GM23338 (cell line): ENCODE measurements around the gene PTBP3. TPM values are rescaled to one million over a fixed set of nuclear protein-coding genes. Genes with fewer than 3 reads are reported as not detected.

Experiments
- ATAC-seq: fragments of 200-7000 bp; cut with Tn5 transposase; 3 replicates; pipeline ENCODE4 v1.9.1; 2020
- DNase-seq: peaks from one replicate; pipeline ENCODE4 v3.0.0-alpha.2; 2015; ENCODE audit warnings: low spot score
- H2AFZ ChIP-seq: fragments of 200-600 bp; sonication (generic); 2 replicates; pipeline ENCODE4 v1.8.0; 2016; ENCODE audit warnings: antibody characterized with exemption, mild to moderate bottlenecking, moderate library complexity
- H3F3A ChIP-seq: fragments of 200-600 bp; sonication (generic); replicated peaks from 2 replicates; pipeline ENCODE4 v1.8.0; 2017; ENCODE audit warnings: antibody characterized with exemption, mixed run types, low read depth
- H3K27ac ChIP-seq: fragments of 200-600 bp; sonication (generic); 2 replicates; pipeline ENCODE4 v1.6.1; 2016; ENCODE audit warnings: low read depth
- H3K27me3 ChIP-seq: fragments of 200-600 bp; sonication (generic); 2 replicates; pipeline ENCODE4 v1.8.0; 2016; ENCODE audit warnings: mild to moderate bottlenecking, mixed run types, moderate library complexity; ENCODE audit not compliant: insufficient read depth
- H3K36me3 ChIP-seq: fragments of 200-600 bp; sonication (generic); 2 replicates; pipeline ENCODE4 v1.8.0; 2016; ENCODE audit warnings: mild to moderate bottlenecking; ENCODE audit not compliant: insufficient read depth
- H3K4me1 ChIP-seq: fragments of 200-600 bp; sonication (generic); 2 replicates; pipeline ENCODE4 v1.8.0; 2016; ENCODE audit warnings: mild to moderate bottlenecking, moderate library complexity; ENCODE audit not compliant: insufficient read depth
- H3K4me2 ChIP-seq: fragments of 200-600 bp; sonication (generic); 2 replicates; pipeline ENCODE4 v1.7.1; 2017; ENCODE audit warnings: mixed run types
- H3K4me3 ChIP-seq: fragments of 200-600 bp; sonication (generic); 2 replicates; pipeline ENCODE4 v1.6.1; 2016; ENCODE audit warnings: mixed run types
- H3K79me2 ChIP-seq: fragments of 200-600 bp; sonication (generic); replicated peaks from 2 replicates; pipeline ENCODE4 v1.8.0; 2017; ENCODE audit warnings: mild to moderate bottlenecking; ENCODE audit not compliant: insufficient read depth
- H3K9me2 ChIP-seq: fragments of 200-600 bp; sonication (generic); 2 replicates; pipeline ENCODE4 v1.8.0; 2017; ENCODE audit not compliant: insufficient read depth
- H4K20me1 ChIP-seq: fragments of 200-600 bp; sonication (generic); replicated peaks from 2 replicates; pipeline ENCODE4 v1.8.0; 2017; ENCODE audit warnings: mild to moderate bottlenecking; ENCODE audit not compliant: insufficient read depth
- H3K27ac Mint-ChIP-seq: 2 replicates; pipeline ENCODE4 v1.8.0; 2020; ENCODE audit warnings: inconsistent platforms, mild to moderate bottlenecking, moderate library complexity, mixed read lengths
- H3K27me3 Mint-ChIP-seq: 3 replicates; pipeline ENCODE4 v1.8.0; 2022; ENCODE audit warnings: low read depth, mild to moderate bottlenecking, moderate library complexity, mixed read lengths, inconsistent platforms; ENCODE audit not compliant: insufficient read depth, poor library complexity
- H3K36me3 Mint-ChIP-seq: 3 replicates; pipeline ENCODE4 v1.8.0; 2021; ENCODE audit warnings: low read depth, mild to moderate bottlenecking, inconsistent platforms, moderate library complexity, mixed read lengths
- H3K4me1 Mint-ChIP-seq: 3 replicates; pipeline ENCODE4 v1.8.0; 2020; ENCODE audit warnings: mild to moderate bottlenecking, inconsistent platforms, mixed read lengths
- H3K4me3 Mint-ChIP-seq: 3 replicates; pipeline ENCODE4 v1.8.0; 2021; ENCODE audit warnings: moderate library complexity, mild to moderate bottlenecking, inconsistent platforms, mixed read lengths
- H3K9me3 Mint-ChIP-seq: 3 replicates; pipeline ENCODE4 v1.8.0; 2020; ENCODE audit warnings: moderate library complexity, mild to moderate bottlenecking, inconsistent platforms, mixed read lengths
- CREB1 ChIP-seq: fragments of 250-450 bp; sonication (Bioruptor Pico); IDR thresholded peaks from 2 replicates; pipeline ENCODE4 v1.5.0; 2020; ENCODE audit warnings: low read depth, mild to moderate bottlenecking, moderate library complexity
- EZH2phosphoT487 ChIP-seq: fragments of 200-600 bp; sonication (generic); IDR thresholded peaks from one replicate; pipeline ENCODE4 v1.8.1; 2018; ENCODE audit warnings: antibody characterized with exemption; ENCODE audit not compliant: unreplicated experiment
- JUNB ChIP-seq: IDR thresholded peaks from one replicate; pipeline ENCODE4 v1.6.1; 2016; ENCODE audit warnings: antibody characterized with exemption; ENCODE audit not compliant: unreplicated experiment
- NANOG ChIP-seq: IDR thresholded peaks from 2 replicates; pipeline ENCODE4 v1.6.1; 2016; ENCODE audit warnings: antibody characterized with exemption, borderline replicate concordance
- POLR2AphosphoS5 ChIP-seq: IDR thresholded peaks from 2 replicates; pipeline ENCODE4 v1.6.1; 2016; ENCODE audit warnings: antibody characterized with exemption, low read depth
- STAT1 ChIP-seq: IDR thresholded peaks from one replicate; pipeline ENCODE4 v1.6.1; 2016; ENCODE audit warnings: antibody characterized with exemption; ENCODE audit not compliant: unreplicated experiment
- ZNF114 ChIP-seq: fragments of 250-450 bp; sonication (Bioruptor Pico); IDR thresholded peaks from 2 replicates; pipeline ENCODE4 v1.5.0; 2020; ENCODE audit warnings: mild to moderate bottlenecking, moderate library complexity
- ZNF331 ChIP-seq: fragments of 250-450 bp; sonication (Bioruptor Pico); IDR thresholded peaks from 2 replicates; pipeline ENCODE4 v1.5.0; 2020; ENCODE audit warnings: low read depth, mild to moderate bottlenecking, moderate library complexity
- polyA plus RNA-seq: library from polyadenylated mRNA; unstranded; fragments of >200 nt; fragmentation: Nextera tagmentation; extraction: Ambion mirVana; gene quantifications from 2 replicates; pipeline ENCODE4 v1.2.1, GENCODE V29; 2016
- total RNA-seq: library from RNA; depleted of rRNA; stranded (reverse); fragments of >200 nt; shearing (Covaris generic); gene quantifications from 2 replicates; pipeline ENCODE4 v1.2.3, GENCODE V29; 2014
- TF ChIP-seq, protein P1 (sequence below), 2 experiments: fragments of 200-600 bp in 1 of 2; sonication (generic) in 1 of 2; conservative IDR thresholded peaks; 2 replicates each; pipeline versions ENCODE4 v1.5.1 to v1.6.1; 2016 to 2017; ENCODE audit warnings: antibody characterized with exemption in 2 of 2, low read depth in 2 of 2, mild to moderate bottlenecking in 2 of 2, moderate library complexity in 1 of 2
- TF ChIP-seq, protein P2 (sequence below): fragments of 250-450 bp; sonication (Bioruptor Pico); IDR thresholded peaks from 2 replicates; pipeline ENCODE4 v1.5.0; 2020; ENCODE audit warnings: mild to moderate bottlenecking, moderate library complexity
- TF ChIP-seq, protein P3 (sequence below): IDR thresholded peaks from one replicate; pipeline ENCODE4 v1.6.1; 2018; ENCODE audit warnings: antibody characterized with exemption; ENCODE audit not compliant: unreplicated experiment

PTBP3 gene
- total and polyA plus RNA-seq, 2 experiments from 2014 or later = 20.0 to 92.9 TPM

DNA sequence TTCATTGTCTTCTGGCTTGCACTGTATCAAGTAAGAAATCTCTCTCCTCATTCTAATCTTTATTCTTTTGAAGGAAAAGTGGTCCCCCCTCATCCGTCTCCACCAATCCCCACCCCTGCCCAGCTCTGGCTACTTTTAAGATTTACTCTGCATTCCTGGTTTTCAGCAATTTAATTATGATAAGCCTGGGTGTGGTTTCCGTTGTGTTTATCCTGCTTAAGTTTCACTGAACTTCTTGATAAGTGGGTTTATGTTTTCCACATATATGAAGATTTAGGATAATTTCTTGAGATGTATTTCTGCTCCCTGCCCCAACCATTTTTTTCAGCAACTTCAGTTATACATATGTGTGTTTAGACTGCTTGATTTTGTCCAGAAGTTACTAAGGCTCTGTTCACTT, 46.5 kb downstream of the PTBP3 start:
- DNase-seq (no peak), ATAC-seq (no peak)
- Mint-ChIP-seq H3K36me3 (peaks cover 59% of the 10 kb centered on the region), H3K27ac (no peak overlapping the region), H3K9me3 (peaks cover 46% of the 10 kb centered on the region), H3K4me1 (no peaks in the 10 kb centered on the region; the same call in 1 of the 3 replicates), H3K27me3 (peaks cover 2% of the 10 kb centered on the region), H3K4me3 (no peak overlapping the region)
- no peak overlapping the region for H3K4me2 ChIP-seq
- H3K27me3 ChIP-seq = no peaks in the 10 kb centered on the region
- H2AFZ ChIP-seq = no peak overlapping the region
- no peaks in the 10 kb centered on the region for H3K9me2 ChIP-seq
- no peaks in the 10 kb centered on the region for H3F3A ChIP-seq
- TF ChIP-seq, protein P1, sequence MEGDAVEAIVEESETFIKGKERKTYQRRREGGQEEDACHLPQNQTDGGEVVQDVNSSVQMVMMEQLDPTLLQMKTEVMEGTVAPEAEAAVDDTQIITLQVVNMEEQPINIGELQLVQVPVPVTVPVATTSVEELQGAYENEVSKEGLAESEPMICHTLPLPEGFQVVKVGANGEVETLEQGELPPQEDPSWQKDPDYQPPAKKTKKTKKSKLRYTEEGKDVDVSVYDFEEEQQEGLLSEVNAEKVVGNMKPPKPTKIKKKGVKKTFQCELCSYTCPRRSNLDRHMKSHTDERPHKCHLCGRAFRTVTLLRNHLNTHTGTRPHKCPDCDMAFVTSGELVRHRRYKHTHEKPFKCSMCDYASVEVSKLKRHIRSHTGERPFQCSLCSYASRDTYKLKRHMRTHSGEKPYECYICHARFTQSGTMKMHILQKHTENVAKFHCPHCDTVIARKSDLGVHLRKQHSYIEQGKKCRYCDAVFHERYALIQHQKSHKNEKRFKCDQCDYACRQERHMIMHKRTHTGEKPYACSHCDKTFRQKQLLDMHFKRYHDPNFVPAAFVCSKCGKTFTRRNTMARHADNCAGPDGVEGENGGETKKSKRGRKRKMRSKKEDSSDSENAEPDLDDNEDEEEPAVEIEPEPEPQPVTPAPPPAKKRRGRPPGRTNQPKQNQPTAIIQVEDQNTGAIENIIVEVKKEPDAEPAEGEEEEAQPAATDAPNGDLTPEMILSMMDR (conservative IDR thresholded peaks at IDR 0.05; ENCODE audit: low read depth in 2 of 2) = no peak
- TF ChIP-seq EZH2phosphoT487 = no peak
- TF ChIP-seq ZNF331 = no peak
- TF ChIP-seq, protein P2, sequence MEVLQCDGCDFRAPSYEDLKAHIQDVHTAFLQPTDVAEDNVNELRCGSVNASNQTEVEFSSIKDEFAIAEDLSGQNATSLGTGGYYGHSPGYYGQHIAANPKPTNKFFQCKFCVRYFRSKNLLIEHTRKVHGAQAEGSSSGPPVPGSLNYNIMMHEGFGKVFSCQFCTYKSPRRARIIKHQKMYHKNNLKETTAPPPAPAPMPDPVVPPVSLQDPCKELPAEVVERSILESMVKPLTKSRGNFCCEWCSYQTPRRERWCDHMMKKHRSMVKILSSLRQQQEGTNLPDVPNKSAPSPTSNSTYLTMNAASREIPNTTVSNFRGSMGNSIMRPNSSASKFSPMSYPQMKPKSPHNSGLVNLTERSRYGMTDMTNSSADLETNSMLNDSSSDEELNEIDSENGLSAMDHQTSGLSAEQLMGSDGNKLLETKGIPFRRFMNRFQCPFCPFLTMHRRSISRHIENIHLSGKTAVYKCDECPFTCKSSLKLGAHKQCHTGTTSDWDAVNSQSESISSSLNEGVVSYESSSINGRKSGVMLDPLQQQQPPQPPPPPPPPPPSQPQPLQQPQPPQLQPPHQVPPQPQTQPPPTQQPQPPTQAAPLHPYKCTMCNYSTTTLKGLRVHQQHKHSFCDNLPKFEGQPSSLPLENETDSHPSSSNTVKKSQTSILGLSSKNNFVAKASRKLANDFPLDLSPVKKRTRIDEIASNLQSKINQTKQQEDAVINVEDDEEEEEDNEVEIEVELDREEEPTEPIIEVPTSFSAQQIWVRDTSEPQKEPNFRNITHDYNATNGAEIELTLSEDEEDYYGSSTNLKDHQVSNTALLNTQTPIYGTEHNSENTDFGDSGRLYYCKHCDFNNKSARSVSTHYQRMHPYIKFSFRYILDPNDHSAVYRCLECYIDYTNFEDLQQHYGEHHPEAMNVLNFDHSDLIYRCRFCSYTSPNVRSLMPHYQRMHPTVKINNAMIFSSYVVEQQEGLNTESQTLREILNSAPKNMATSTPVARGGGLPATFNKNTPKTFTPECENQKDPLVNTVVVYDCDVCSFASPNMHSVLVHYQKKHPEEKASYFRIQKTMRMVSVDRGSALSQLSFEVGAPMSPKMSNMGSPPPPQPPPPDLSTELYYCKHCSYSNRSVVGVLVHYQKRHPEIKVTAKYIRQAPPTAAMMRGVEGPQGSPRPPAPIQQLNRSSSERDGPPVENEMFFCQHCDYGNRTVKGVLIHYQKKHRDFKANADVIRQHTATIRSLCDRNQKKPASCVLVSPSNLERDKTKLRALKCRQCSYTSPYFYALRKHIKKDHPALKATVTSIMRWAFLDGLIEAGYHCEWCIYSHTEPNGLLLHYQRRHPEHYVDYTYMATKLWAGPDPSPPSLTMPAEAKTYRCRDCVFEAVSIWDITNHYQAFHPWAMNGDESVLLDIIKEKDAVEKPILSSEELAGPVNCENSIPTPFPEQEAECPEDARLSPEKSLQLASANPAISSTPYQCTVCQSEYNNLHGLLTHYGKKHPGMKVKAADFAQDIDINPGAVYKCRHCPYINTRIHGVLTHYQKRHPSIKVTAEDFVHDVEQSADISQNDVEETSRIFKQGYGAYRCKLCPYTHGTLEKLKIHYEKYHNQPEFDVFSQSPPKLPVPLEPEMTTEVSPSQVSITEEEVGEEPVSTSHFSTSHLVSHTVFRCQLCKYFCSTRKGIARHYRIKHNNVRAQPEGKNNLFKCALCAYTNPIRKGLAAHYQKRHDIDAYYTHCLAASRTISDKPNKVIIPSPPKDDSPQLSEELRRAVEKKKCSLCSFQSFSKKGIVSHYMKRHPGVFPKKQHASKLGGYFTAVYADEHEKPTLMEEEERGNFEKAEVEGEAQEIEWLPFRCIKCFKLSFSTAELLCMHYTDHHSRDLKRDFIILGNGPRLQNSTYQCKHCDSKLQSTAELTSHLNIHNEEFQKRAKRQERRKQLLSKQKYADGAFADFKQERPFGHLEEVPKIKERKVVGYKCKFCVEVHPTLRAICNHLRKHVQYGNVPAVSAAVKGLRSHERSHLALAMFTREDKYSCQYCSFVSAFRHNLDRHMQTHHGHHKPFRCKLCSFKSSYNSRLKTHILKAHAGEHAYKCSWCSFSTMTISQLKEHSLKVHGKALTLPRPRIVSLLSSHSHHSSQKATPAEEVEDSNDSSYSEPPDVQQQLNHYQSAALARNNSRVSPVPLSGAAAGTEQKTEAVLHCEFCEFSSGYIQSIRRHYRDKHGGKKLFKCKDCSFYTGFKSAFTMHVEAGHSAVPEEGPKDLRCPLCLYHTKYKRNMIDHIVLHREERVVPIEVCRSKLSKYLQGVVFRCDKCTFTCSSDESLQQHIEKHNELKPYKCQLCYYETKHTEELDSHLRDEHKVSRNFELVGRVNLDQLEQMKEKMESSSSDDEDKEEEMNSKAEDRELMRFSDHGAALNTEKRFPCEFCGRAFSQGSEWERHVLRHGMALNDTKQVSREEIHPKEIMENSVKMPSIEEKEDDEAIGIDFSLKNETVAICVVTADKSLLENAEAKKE (CRISPR knock-in tag) = no peak
- TF ChIP-seq, protein P3, sequence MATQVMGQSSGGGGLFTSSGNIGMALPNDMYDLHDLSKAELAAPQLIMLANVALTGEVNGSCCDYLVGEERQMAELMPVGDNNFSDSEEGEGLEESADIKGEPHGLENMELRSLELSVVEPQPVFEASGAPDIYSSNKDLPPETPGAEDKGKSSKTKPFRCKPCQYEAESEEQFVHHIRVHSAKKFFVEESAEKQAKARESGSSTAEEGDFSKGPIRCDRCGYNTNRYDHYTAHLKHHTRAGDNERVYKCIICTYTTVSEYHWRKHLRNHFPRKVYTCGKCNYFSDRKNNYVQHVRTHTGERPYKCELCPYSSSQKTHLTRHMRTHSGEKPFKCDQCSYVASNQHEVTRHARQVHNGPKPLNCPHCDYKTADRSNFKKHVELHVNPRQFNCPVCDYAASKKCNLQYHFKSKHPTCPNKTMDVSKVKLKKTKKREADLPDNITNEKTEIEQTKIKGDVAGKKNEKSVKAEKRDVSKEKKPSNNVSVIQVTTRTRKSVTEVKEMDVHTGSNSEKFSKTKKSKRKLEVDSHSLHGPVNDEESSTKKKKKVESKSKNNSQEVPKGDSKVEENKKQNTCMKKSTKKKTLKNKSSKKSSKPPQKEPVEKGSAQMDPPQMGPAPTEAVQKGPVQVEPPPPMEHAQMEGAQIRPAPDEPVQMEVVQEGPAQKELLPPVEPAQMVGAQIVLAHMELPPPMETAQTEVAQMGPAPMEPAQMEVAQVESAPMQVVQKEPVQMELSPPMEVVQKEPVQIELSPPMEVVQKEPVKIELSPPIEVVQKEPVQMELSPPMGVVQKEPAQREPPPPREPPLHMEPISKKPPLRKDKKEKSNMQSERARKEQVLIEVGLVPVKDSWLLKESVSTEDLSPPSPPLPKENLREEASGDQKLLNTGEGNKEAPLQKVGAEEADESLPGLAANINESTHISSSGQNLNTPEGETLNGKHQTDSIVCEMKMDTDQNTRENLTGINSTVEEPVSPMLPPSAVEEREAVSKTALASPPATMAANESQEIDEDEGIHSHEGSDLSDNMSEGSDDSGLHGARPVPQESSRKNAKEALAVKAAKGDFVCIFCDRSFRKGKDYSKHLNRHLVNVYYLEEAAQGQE = no peak
- TF ChIP-seq ZNF114 (CRISPR knock-in tag) = no peak
- no peak for TF ChIP-seq CREB1 (CRISPR knock-in tag)
- no peak for TF ChIP-seq NANOG
- TF ChIP-seq STAT1 = no peak
- TF ChIP-seq POLR2AphosphoS5 = no peak
- no peak for TF ChIP-seq JUNB
- no peak overlapping the region for H3K27ac ChIP-seq
- no peak overlapping the region for H3K4me3 ChIP-seq
- no peaks in the 10 kb centered on the region for H3K36me3 ChIP-seq
- H4K20me1 ChIP-seq = peaks cover 6% of the 10 kb centered on the region; the same call in 1 of the 2 replicates
- H3K79me2 ChIP-seq = peaks cover 33% of the 10 kb centered on the region
- peaks cover 11% of the 10 kb centered on the region for H3K4me1 ChIP-seq
